ENCODE data around the gene KRT7.

- TF ChIP-seq ZNF274 (IDR thresholded peaks at IDR 0.05; ENCODE audit: low read depth, low read length) (no peak), YY1 (IDR thresholded peaks at IDR 0.05; ENCODE audit: insufficient read depth, insufficient read length) (no peak)
These were observed 52.9 kb downstream of the KRT7 start for GRCh38 chr12:52285851-52286530.
